BE2C (cell line): Measurements from ENCODE around the gene TENM4.

ENCODE experiments used
- DNase-seq: peaks from one replicate; pipeline ENCODE4 v3.0.0-alpha.2; 2020
- H3K27me3 ChIP-seq: fragments of 250-450 bp; sonication (Bioruptor Pico); 2 replicates; pipeline ENCODE4 v1.5.1; 2020; ENCODE audit warnings: mild to moderate bottlenecking
- H3K36me3 ChIP-seq: fragments of 250-450 bp; sonication (Bioruptor Pico); 2 replicates; pipeline ENCODE4 v1.5.1; 2020; ENCODE audit warnings: mild to moderate bottlenecking
- H3K4me1 ChIP-seq: fragments of 250-450 bp; sonication (Bioruptor Pico); 2 replicates; pipeline ENCODE4 v1.5.1; 2020
- H3K4me3 ChIP-seq: 2 replicates; pipeline ENCODE4 v1.5.1; 2011; ENCODE audit warnings: low read depth, low read length
- H3K9me3 ChIP-seq: fragments of 250-450 bp; sonication (Bioruptor Pico); 2 replicates; pipeline ENCODE4 v1.5.1; 2020
- CTCF ChIP-seq: IDR thresholded peaks from 2 replicates; pipeline ENCODE4 v1.5.1; 2012; ENCODE audit warnings: mild to moderate bottlenecking, low read depth, low read length

The TENM4 gene

GRCh38 chr11:78821371-78822306, 619.2 kb downstream of the TENM4 start:
- H3K36me3 ChIP-seq, result no peaks in the 10 kb centered on the region
- no peak overlapping the region for H3K4me3 ChIP-seq
- no peaks in the 10 kb centered on the region for H3K4me1 ChIP-seq
- no peak for TF ChIP-seq CTCF
- no peak for DNase-seq
- no peaks in the 10 kb centered on the region for H3K27me3 ChIP-seq
- no peaks in the 10 kb centered on the region for H3K9me3 ChIP-seq

- Histone ChIP-seq H3K27me3 (no peaks in the 10 kb centered on the region), H3K4me1 (no peaks in the 10 kb centered on the region)
- TF ChIP-seq CTCF, result no peak
These were observed 620.1 kb downstream of the TENM4 start for GRCh38 chr11:78820741-78821140.

GRCh38 chr11:78818201-78818600, 622.6 kb downstream of the TENM4 start:
- no peaks in the 10 kb centered on the region for H3K27me3 ChIP-seq
- no peaks in the 10 kb centered on the region; the same call in 1 of the 2 replicates for H3K36me3 ChIP-seq
- no peaks in the 10 kb centered on the region for H3K9me3 ChIP-seq
- peaks cover 4% of the 10 kb centered on the region; the same call in 1 of the 2 replicates for H3K4me1 ChIP-seq
- no peak for DNase-seq
- no peak for TF ChIP-seq CTCF
- H3K4me3 ChIP-seq, result no peak overlapping the region

More at GRCh38 chr11:78820741-78821140, 620.1 kb downstream of the TENM4 start:
- no peak overlapping the region for H3K4me3 ChIP-seq
- H3K36me3 ChIP-seq, result no peaks in the 10 kb centered on the region; the same call in 1 of the 2 replicates
- no peak for DNase-seq
- no peaks in the 10 kb centered on the region for H3K9me3 ChIP-seq

GRCh38 chr11:78815831-78816230, 625.0 kb downstream of the TENM4 start:
- Histone ChIP-seq H3K27me3 (no peaks in the 10 kb centered on the region), H3K4me1 (peaks cover 4% of the 10 kb centered on the region), H3K9me3 (no peaks in the 10 kb centered on the region), H3K36me3 (peaks cover 17% of the 10 kb centered on the region), H3K4me3 (no peak overlapping the region)
- no peak for TF ChIP-seq CTCF
- no peak for DNase-seq

- Histone ChIP-seq H3K4me3 (no peak overlapping the region), H3K9me3 (no peaks in the 10 kb centered on the region), H3K4me1 (peaks cover 23% of the 10 kb centered on the region), H3K36me3 (peaks cover 26% of the 10 kb centered on the region), H3K27me3 (no peaks in the 10 kb centered on the region)
- no peak for DNase-seq
- peak; percentile 37; the same call in 1 of the 2 replicates for TF ChIP-seq CTCF
These were observed 628.1 kb downstream of the TENM4 start for GRCh38 chr11:78812513-78813293.
